Measurements from ENCODE around the gene ARL15. TPM values are rescaled to one million over a fixed set of nuclear protein-coding genes. Genes with fewer than 3 reads are reported as not detected.
A peak's percentile ranks its signal among the peaks of the same experiment; 100 is the strongest.

ARL15 gene
- total and polyA plus RNA-seq, 9 of the 15 experiments (the other 6 are each of a cell fraction or from before 2014, with no cell fraction given), result 18.5 to 80.4 (median 57.0) TPM

- BruUV-seq (replicated peaks), result no TSS peak
- Histone ChIP-seq H3K9me1 (ENCODE audit: control insufficient read depth, insufficient read depth, low read length) (no peaks in the 10 kb centered on the region), H3K4me1 (replicated peaks in 1 of 2; ENCODE audit: control insufficient read depth in 2 of 2, insufficient read depth in 2 of 2, low read length in 2 of 2) (no peaks in the 10 kb centered on the region; a peak in 1 of 5 replicates), H3K27me3 (ENCODE audit: control insufficient read depth in 2 of 2, insufficient read depth in 2 of 2, low read length in 2 of 2) (no peaks in the 10 kb centered on the region), H4K20me1 (replicated peaks; ENCODE audit: control insufficient read depth, insufficient read depth, low read length) (no peaks in the 10 kb centered on the region), H2AFZ (ENCODE audit: low read depth, low read length) (no peak overlapping the region), H3K4me2 (ENCODE audit: insufficient read depth, low read length) (no peak overlapping the region), H3K9me3 (replicated peaks; ENCODE audit: control insufficient read depth, insufficient read depth, low read depth, low read length) (no peaks in the 10 kb centered on the region), H3K4me3 (no peak overlapping the region), H3K36me3 (ENCODE audit: control insufficient read depth, insufficient read depth, low read length) (no peaks in the 10 kb centered on the region; the same call in 2 of the 3 replicates), H3K27ac (ENCODE audit: extremely low read depth, low read depth, low read length) (no peak overlapping the region), H3K9ac (ENCODE audit: insufficient read depth in 1 of 2, low read depth in 2 of 2, low read length in 2 of 2) (no peak overlapping the region), H3K79me2 (ENCODE audit: control insufficient read depth, insufficient read depth, low read length) (peaks cover 15% of the 10 kb centered on the region)
- ChIA-PET POLR2A (interaction anchor here (0.6 kb wide), 1 partner anchor 374 kb away, joined by 3 read pairs; no protein-coding TSS in a partner anchor), CTCF (ENCODE audit: low intra/inter-chr PET ratio) (no interaction called here)
- in situ Hi-C loops (cut with MboI) (no loop called here), intact Hi-C loops (cut with micrococcal nuclease) (no loop called here)
- 87% methylated on average over 5 of the region's 5 CpGs for WGBS (ENCODE audit: insufficient coverage, low coverage, missing lambda C conversion rate)
- no peak for FAIRE-seq
- no peak for DNase-seq (ENCODE audit: extremely low read depth in 1 of 4, low spot score in 3 of 4)
- peak; percentile 27; the same call in 2 of the 3 replicates for ATAC-seq
- TF ChIP-seq ZNF586 (CRISPR knock-in tag; conservative IDR thresholded peaks at IDR 0.05), result no peak
- no peak for TF ChIP-seq ZNF695 (CRISPR knock-in tag; IDR thresholded peaks at IDR 0.05)
- TF ChIP-seq THRB (CRISPR knock-in tag; conservative IDR thresholded peaks at IDR 0.05), result no peak
- TF ChIP-seq BDP1 (IDR thresholded peaks at IDR 0.05; ENCODE audit: insufficient read depth, insufficient read length), result no peak
- TF ChIP-seq BACH1 (tag; IDR thresholded peaks at IDR 0.05), result no peak
- no peak for TF ChIP-seq NR2C2 (CRISPR knock-in tag; IDR thresholded peaks at IDR 0.05)
- TF ChIP-seq NR2C2 (tag; IDR thresholded peaks at IDR 0.05), result no peak
- TF ChIP-seq ZNF174 (CRISPR knock-in tag; IDR thresholded peaks at IDR 0.05), result no peak
- TF ChIP-seq CEBPZ (IDR thresholded peaks at IDR 0.05; ENCODE audit: borderline replicate concordance, low read depth, low read length), result no peak
- no peak for TF ChIP-seq KDM4B (IDR thresholded peaks at IDR 0.05; ENCODE audit: borderline replicate concordance in 2 of 2, low read depth in 1 of 2)
- TF ChIP-seq ZNF23 (CRISPR knock-in tag; IDR thresholded peaks at IDR 0.05), result no peak
- TF ChIP-seq NCOA2 (IDR thresholded peaks at IDR 0.05; ENCODE audit: partially characterized antibody in 2 of 2), result no peak
- TF ChIP-seq GATAD2B (IDR thresholded peaks at IDR 0.05; ENCODE audit: borderline replicate concordance), result no peak
- TF ChIP-seq NR1H2 (CRISPR knock-in tag; IDR thresholded peaks at IDR 0.05), result no peak
- no peak for TF ChIP-seq ZBTB2 (IDR thresholded peaks at IDR 0.05)
- no peak for TF ChIP-seq HLTF (IDR thresholded peaks at IDR 0.05)
Observed at GRCh38 chr5:54136516-54137440, 173.6 kb downstream of the ARL15 start.

Data from K562 (cell line).